B cell (primary cell): ENCODE measurements around the gene BYSL. TPM values are rescaled to one million over a fixed set of nuclear protein-coding genes. Genes with fewer than 3 reads are reported as not detected.

Experiments used
- ATAC-seq: fragments of 200-7000 bp; cut with Tn5 transposase; one replicate; pipeline ENCODE4 v1.10.0; 2021; ENCODE audit warnings: low read depth, mild to moderate bottlenecking, moderate number of reproducible peaks, moderate library complexity
- CTCF ChIA-PET: fragments of 350-600 bp; sonication (Branson Sonifier 250); formaldehyde crosslinking; loops from one replicate; lab custom pipeline; 2021; ENCODE audit warnings: antibody characterized with exemption, inconsistent platforms; lab: Charles Lee
- POLR2A ChIA-PET: fragments of 350-600 bp; sonication (Branson Sonifier 250); formaldehyde crosslinking; loops from one replicate; lab custom pipeline; 2021; ENCODE audit warnings: antibody characterized with exemption; lab: Charles Lee
- DNase-seq: peaks from one replicate; pipeline ENCODE4 v3.0.0; 2013
- H2AFZ ChIP-seq: 2 replicates; pipeline ENCODE4 v1.6.1; 2012; ENCODE audit warnings: mild to moderate bottlenecking, low read depth, low read length; ENCODE audit not compliant: insufficient read depth, poor library complexity, severe bottlenecking
- H3K27ac ChIP-seq, 2 donors: 1 replicate in 1 of 2; 2 replicates in 1 of 2; pipeline ENCODE4 v1.5.1; 2012 to 2013; ENCODE audit warnings: low read length in 2 of 2, mild to moderate bottlenecking in 2 of 2, moderate library complexity in 1 of 2
- H3K27me3 ChIP-seq, 4 experiments: fragments of 200-600 bp in 1 of 4; sonication (generic) in 1 of 4; replicated peaks in 1 of 4; 1 replicate in 2 of 4; 2 replicates in 2 of 4; pipeline versions ENCODE4 v1.6.1 to v1.7.0; 2013 to 2016; ENCODE audit warnings: low read length in 3 of 4, mild to moderate bottlenecking in 2 of 4, mixed read lengths in 1 of 4, moderate library complexity in 1 of 4; ENCODE audit not compliant: insufficient read depth in 4 of 4, control insufficient read depth in 3 of 4; ENCODE audit errors: control extremely low read depth in 1 of 4
- H3K36me3 ChIP-seq, 2 experiments: replicated peaks in 1 of 2; 1 replicate in 1 of 2; 2 replicates in 1 of 2; pipeline versions ENCODE4 v1.6.1 to v1.7.1; 2013; ENCODE audit warnings: low read length in 1 of 2; ENCODE audit not compliant: insufficient read depth in 2 of 2, control insufficient read depth in 1 of 2; ENCODE audit errors: control extremely low read depth in 1 of 2, extremely low read depth in 1 of 2
- H3K4me1 ChIP-seq, 2 donors: fragments of 200-600 bp in 1 of 2; sonication (generic) in 1 of 2; 1 replicate in 1 of 2; 2 replicates in 1 of 2; pipeline versions ENCODE4 v1.5.1 to v1.6.1; 2013 to 2017; ENCODE audit warnings: low read length in 2 of 2; ENCODE audit not compliant: control insufficient read depth in 2 of 2, insufficient read depth in 2 of 2
- H3K4me2 ChIP-seq: replicated peaks from 2 replicates; pipeline ENCODE3; 2012; ENCODE audit warnings: mild to moderate bottlenecking, low read depth, low read length; ENCODE audit not compliant: poor library complexity, severe bottlenecking
- H3K4me3 ChIP-seq, 5 experiments: fragments of 200-600 bp in 1 of 5; sonication (generic) in 1 of 5; 1 replicate in 3 of 5; 2 replicates in 2 of 5; pipeline versions ENCODE4 v1.5.1 to v1.7.0; 2011 to 2016; ENCODE audit warnings: low read length in 4 of 5, mild to moderate bottlenecking in 4 of 5, low read depth in 2 of 5, control low read depth in 1 of 5, moderate library complexity in 1 of 5; ENCODE audit not compliant: insufficient read depth in 1 of 5; ENCODE audit errors: control extremely low read depth in 1 of 5, extremely low read depth in 1 of 5
- H3K79me2 ChIP-seq: fragments of 200-600 bp; sonication (generic); one replicate; pipeline ENCODE4 v1.6.0; 2016; ENCODE audit warnings: low read length; ENCODE audit not compliant: control insufficient read depth, insufficient read depth
- H3K9ac ChIP-seq: fragments of 200-600 bp; sonication (generic); 2 replicates; pipeline ENCODE4 v1.6.1; 2017; ENCODE audit warnings: mild to moderate bottlenecking, low read length, moderate library complexity
- H3K9me3 ChIP-seq, 3 donors: one replicate each; pipeline versions ENCODE4 v1.6.1 to v1.7.1; 2013; ENCODE audit warnings: low read length in 2 of 3; ENCODE audit not compliant: control insufficient read depth in 2 of 3, insufficient read depth in 1 of 3; ENCODE audit errors: control extremely low read depth in 1 of 3
- H4K20me1 ChIP-seq: 2 replicates; pipeline ENCODE4 v1.6.0; 2012; ENCODE audit warnings: mild to moderate bottlenecking, low read length; ENCODE audit not compliant: insufficient read depth, control insufficient read depth, poor library complexity, severe bottlenecking
- H3K27ac Mint-ChIP-seq: one replicate; pipeline ENCODE4 v1.8.0; 2021; ENCODE audit warnings: mixed read lengths
- H3K27me3 Mint-ChIP-seq: one replicate; pipeline ENCODE4 v1.8.0; 2021; ENCODE audit warnings: mixed read lengths
- H3K4me1 Mint-ChIP-seq: one replicate; pipeline ENCODE4 v1.8.0; 2021; ENCODE audit warnings: mixed read lengths
- H3K4me3 Mint-ChIP-seq: one replicate; pipeline ENCODE4 v1.8.0; 2021; ENCODE audit warnings: mixed read lengths
- H3K9me3 Mint-ChIP-seq: one replicate; pipeline ENCODE4 v1.8.0; 2022; ENCODE audit warnings: mixed read lengths; ENCODE audit not compliant: insufficient read depth
- EZH2 ChIP-seq: IDR thresholded peaks from 2 replicates; pipeline ENCODE4 v1.6.1; 2012; ENCODE audit warnings: borderline replicate concordance, low read depth, mild to moderate bottlenecking, moderate library complexity, low read length; ENCODE audit not compliant: insufficient read depth, poor library complexity, severe bottlenecking
- WGBS: methylation state at CpG from one replicate; pipeline ENCODE4 v1.1.5; 2013; ENCODE audit warnings: missing lambda C conversion rate; ENCODE audit not compliant: insufficient coverage; 5-methylcytosine and 5-hydroxymethylcytosine counted together
- intact Hi-C: fragments of 100-400 bp; cut with micrococcal nuclease; formaldehyde crosslinking; loops from one replicate; pipeline ENCODE4 v1.10.0; 2022
- polyA plus RNA-seq: library from polyadenylated mRNA; depleted of rRNA; stranded (reverse); fragments of >200 nt; gene quantifications from 2 replicates; pipeline ENCODE4 v1.2.3, GENCODE V29; 2012
- total RNA-seq, 2 donors: library from RNA; stranded (reverse); fragments of 120-200 nt in 1 of 2; gene quantifications; 1 replicate in 1 of 2; 2 replicates in 1 of 2; pipeline versions ENCODE4 v1.2.3 to v1.2.4, GENCODE V29; 2013 to 2022
- TF ChIP-seq, protein P1 (sequence below): fragments of 200-600 bp; IDR thresholded peaks from one replicate; pipeline ENCODE4 v1.8.0; 2022; ENCODE audit warnings: antibody characterized with exemption, mild to moderate bottlenecking

The BYSL gene
- total and polyA plus RNA-seq, 2 donors (not counting 1 experiment from before 2014, with no cell fraction given): 6.0 to 11.1 TPM

DNA sequence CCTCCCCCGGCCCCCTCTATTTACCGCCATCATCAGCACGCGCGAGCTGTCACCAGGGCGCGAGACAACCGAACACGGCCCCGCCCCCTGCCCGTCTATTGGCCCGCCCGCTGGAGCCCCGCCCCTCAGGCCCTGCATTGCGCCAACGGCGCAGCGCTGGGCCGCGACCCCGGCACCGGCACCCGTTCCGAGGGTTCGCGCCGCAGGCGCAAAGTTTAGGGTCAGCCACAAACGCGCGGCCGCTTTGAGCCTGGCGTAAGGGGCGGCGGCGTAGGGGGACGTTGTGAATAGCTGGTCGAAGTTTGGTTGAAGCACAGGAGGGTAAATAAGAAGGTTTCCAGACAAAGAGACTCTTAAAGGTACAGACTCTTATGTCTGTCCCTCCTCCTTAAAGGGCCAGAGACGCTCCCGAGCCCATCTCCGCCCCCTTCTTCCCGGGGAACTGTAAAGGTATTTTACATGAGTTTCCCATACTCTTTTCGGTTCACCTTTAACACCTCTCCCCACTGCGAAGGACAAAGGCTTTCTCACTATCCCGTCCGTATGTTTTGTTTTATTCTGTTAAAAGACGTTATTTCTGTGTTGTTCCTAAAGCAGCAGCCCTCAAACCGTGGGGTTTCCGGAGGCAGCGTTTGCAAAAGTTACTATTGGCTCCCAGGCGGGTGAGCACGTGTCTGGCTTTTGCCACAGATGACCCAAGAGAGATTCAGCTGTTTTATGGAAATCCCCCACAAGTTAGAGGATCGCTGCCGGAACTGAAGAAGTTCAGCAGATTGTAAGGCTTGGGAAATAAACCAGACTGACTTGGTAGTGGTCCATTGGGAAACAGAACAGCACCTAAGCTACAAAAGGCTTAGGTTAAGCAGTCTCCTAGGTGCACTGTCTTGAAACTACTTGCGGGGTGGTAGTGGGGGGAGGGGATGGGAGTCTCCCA, 25.7 kb upstream of the BYSL start, which contains the start of gene USP49:
Gene USP49, minus strand, starts transcription at position 76 of the 934 bp plus-strand sequence. CDS start 88,392 bp downstream, outside the sequence.
- intact Hi-C loops: loop anchor here (1.0 to 10.0 kb wide), 11 partner anchors 26 to 821 kb away; partner anchors contain the start of genes BYSL, CCND3, MED20 and MRPS10
- no peak for TF ChIP-seq EZH2
- TF ChIP-seq, protein P1, sequence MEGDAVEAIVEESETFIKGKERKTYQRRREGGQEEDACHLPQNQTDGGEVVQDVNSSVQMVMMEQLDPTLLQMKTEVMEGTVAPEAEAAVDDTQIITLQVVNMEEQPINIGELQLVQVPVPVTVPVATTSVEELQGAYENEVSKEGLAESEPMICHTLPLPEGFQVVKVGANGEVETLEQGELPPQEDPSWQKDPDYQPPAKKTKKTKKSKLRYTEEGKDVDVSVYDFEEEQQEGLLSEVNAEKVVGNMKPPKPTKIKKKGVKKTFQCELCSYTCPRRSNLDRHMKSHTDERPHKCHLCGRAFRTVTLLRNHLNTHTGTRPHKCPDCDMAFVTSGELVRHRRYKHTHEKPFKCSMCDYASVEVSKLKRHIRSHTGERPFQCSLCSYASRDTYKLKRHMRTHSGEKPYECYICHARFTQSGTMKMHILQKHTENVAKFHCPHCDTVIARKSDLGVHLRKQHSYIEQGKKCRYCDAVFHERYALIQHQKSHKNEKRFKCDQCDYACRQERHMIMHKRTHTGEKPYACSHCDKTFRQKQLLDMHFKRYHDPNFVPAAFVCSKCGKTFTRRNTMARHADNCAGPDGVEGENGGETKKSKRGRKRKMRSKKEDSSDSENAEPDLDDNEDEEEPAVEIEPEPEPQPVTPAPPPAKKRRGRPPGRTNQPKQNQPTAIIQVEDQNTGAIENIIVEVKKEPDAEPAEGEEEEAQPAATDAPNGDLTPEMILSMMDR: no peak
- no peaks in the 10 kb centered on the region for H4K20me1 ChIP-seq
- H3K27ac Mint-ChIP-seq: peak within 1 kb of the TSS; percentile 89
- peaks cover 15 to 17% of the 10 kb centered on the region in 2 donors for H3K4me1 ChIP-seq
- H3K27me3 Mint-ChIP-seq: no peaks in the 10 kb centered on the region
- ATAC-seq (peak; percentile 92), DNase-seq (peak; percentile 93)
- H3K4me3 Mint-ChIP-seq: no peak within 1 kb of the TSS
- H3K79me2 ChIP-seq: peaks cover 10% of the 10 kb centered on the region
- ChIA-PET POLR2A (interaction anchor here (0.5 to 2.5 kb wide), 11 partner anchors 18 to 865 kb away, joined by 3 to 11 read pairs (median 6); partner anchors contain the start of genes BYSL, FRS3, MED20 and TAF8), CTCF (interaction anchor here (0.6 to 2.3 kb wide), 8 partner anchors 26 to 657 kb away, joined by 3 to 20 read pairs (median 6); partner anchors contain the start of genes BYSL, MED20 and TOMM6)
- H2AFZ ChIP-seq: peak within 1 kb of the TSS; percentile 82
- 1% methylated on average over 38 of the region's 55 CpGs for WGBS
- peak within 1 kb of the TSS; percentile 79 for H3K9ac ChIP-seq
- no peaks in the 10 kb centered on the region for H3K9me3 ChIP-seq
- no peaks in the 10 kb centered on the region for H3K36me3 ChIP-seq
- peak within 1 kb of the TSS; percentile 87 for H3K4me2 ChIP-seq
- peak within 1 kb of the TSS; percentile 65 to 96 (median 85) for H3K4me3 ChIP-seq
- peaks cover 10% of the 10 kb centered on the region for H3K4me1 Mint-ChIP-seq
- H3K27ac ChIP-seq: peak within 1 kb of the TSS; percentile 71 to 92
- H3K27me3 ChIP-seq: no peaks in the 10 kb centered on the region
- H3K9me3 Mint-ChIP-seq: no peaks in the 10 kb centered on the region
